Erythroblast (primary cell): ENCODE results near the gene OR13C9.

Source experiments
- DNase-seq, 2 experiments: peaks; one replicate each; lab custom pipeline; 2025; lab: John Stamatoyannopoulos, UW
- GATA1 ChIP-seq: IDR thresholded peaks from 2 replicates; pipeline ENCODE4 v1.6.1; 2011; ENCODE audit warnings: low read depth, mild to moderate bottlenecking, control low read depth, low read length, moderate library complexity
- POLR2A ChIP-seq: IDR thresholded peaks from 2 replicates; pipeline ENCODE4 v1.6.1; 2011; ENCODE audit warnings: mild to moderate bottlenecking, low read length

Gene OR13C9

DNA sequence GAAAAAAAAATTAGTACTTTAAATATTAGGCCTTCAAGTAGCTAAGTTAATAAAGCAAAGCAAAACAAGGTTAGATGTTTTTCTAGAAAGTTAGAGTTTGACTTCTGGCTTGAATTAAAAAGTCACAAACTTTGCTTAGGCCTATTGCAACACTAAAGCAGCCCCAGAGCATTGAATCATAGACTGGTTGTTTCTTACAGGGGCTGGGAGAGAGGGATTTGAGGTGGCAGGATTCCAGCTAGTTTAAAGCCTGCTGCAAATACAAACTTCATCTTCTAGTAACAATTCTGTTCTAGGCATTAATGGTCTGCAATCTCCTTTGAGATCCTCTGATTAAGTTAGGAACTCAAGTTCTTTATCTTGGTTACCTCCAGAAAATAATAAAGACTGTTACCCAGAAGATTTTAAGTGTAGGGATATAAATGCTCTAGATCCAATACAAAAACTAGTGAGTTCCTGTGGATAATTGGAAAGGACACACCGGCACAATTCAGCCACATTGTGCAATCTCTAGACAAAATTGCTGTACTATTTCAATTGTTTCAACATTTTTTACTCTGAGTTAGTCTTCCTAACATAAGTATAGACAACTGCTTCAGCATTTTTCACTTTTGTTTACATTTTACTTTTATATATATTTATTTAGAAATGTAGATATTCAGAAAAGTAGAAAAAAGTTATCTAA is 31.4 kb downstream of the OR13C9 start:
- no peak for DNase-seq

DNA sequence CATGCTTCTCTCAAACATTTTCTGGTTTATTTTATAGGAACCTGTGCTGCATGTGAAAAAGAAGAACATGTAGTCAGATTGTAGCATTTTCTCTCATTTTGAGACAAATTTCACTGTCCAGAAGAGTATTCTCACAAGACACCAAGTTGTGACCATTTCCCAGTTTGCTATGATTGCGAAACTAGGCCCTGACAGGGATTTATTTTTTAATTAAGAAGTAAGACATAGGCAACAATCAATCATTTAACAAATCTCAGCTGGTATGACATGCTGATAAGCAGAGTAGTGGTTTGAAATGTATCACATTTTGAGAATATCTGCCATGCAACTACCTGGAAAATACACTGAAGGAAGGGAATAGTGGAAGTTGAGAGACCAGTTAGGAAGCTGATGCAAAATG is 37.4 kb downstream of the OR13C9 start:
- TF ChIP-seq GATA1 = no peak
- TF ChIP-seq POLR2A = no peak
- DNase-seq = no peak

More for the DNA sequence above, 31.4 kb downstream of the OR13C9 start:
- TF ChIP-seq GATA1 = no peak
- TF ChIP-seq POLR2A = no peak

DNA sequence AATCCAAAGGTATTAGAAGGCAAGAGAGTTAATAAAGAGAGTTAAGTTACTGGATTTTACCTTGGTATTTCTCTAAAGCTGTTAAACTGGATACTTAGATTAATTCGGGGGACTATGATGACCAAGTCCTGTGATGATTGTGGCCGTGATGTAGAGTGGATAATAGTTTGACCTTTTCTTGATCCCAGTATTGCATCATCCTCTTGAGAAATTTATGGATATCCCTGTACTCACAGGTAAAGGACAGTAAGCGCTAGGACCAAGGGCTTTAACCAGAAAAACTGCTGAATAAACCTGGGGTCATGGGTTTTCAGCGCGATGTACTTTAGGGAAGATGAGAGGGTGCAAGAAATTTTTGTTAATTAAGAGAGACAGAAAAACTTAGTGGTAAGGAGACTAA is 40.7 kb downstream of the OR13C9 start:
- TF ChIP-seq GATA1 (no peak), POLR2A (no peak)

DNA sequence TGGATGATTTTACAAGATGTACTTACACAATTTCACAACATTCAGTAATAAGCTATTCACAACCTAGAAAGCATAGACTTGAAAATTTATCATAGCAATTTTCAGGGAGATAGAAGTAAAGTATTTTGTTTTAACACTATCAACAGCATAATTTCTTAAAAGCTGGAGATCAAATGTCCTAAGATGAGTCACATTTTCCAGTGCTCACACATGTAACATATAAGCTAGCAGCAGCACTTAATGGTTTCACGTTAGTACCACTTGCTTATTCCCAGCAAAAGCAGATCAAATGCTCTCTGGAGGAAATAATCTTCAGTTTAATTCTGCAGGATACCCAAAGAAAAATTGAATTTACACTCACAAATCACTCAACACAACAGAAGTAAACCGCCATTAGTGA is 42.5 kb downstream of the OR13C9 start:
- DNase-seq = no peak
- TF ChIP-seq GATA1 (no peak), POLR2A (no peak)

More for the DNA sequence above, 40.7 kb downstream of the OR13C9 start:
- DNase-seq = no peak

DNA sequence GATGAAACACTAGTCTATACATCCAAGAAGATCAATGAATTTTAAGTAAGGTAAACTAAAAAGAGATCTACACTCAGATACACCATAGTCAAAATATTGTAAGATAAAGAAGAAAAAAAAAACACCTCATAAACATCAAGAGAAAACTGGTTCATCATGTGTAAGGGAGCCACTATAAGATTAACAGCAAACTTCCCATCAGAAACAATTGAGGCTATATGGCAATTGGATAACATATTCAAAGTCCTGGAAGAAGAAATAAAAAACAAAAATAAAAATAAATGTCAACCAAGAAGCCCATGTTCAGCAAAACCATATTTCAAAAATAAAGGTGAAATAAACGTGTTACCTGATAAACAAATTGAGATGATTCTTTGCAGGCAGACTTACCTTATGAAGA is 45.4 kb downstream of the OR13C9 start:
- DNase-seq = no peak
- TF ChIP-seq GATA1 = no peak
- TF ChIP-seq POLR2A = no peak

DNA sequence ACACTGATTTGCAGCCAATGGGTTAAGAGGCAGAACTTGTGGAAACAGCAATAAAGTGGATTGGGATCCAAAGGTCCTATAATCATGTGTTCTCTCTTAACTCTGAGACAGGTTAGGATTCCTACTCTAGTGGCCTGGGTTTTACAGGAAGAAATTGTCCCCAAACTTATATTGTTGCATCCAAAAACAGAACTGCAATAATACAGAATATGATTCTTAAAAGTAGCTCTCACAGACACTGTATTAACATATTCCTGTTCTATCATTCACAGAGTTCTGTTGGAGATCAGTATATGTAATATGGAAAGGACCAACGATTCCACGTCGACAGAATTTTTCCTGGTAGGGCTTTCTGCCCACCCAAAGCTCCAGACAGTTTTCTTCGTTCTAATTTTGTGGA is 49.1 kb downstream of the OR13C9 start, which contains the start of gene OR13C8:
Gene OR13C8 (plus strand): TSS at position 301 of the 400 bp plus-strand sequence. CDS start 0 bp downstream, at position 301.
- TF ChIP-seq POLR2A (no peak), GATA1 (no peak)
- no peak for DNase-seq
